GM23338 (cell line): ENCODE results near the gene BPTF. TPM values are rescaled to one million over a fixed set of nuclear protein-coding genes. Genes with fewer than 3 reads are reported as not detected.

Source experiments
- ATAC-seq: fragments of 200-7000 bp; cut with Tn5 transposase; 3 replicates; pipeline ENCODE4 v1.9.1; 2020
- DNase-seq: peaks from one replicate; pipeline ENCODE4 v3.0.0-alpha.2; 2015; ENCODE audit warnings: low spot score
- H2AFZ ChIP-seq: fragments of 200-600 bp; sonication (generic); 2 replicates; pipeline ENCODE4 v1.8.0; 2016; ENCODE audit warnings: antibody characterized with exemption, mild to moderate bottlenecking, moderate library complexity
- H3F3A ChIP-seq: fragments of 200-600 bp; sonication (generic); replicated peaks from 2 replicates; pipeline ENCODE4 v1.8.0; 2017; ENCODE audit warnings: antibody characterized with exemption, mixed run types, low read depth
- H3K27ac ChIP-seq: fragments of 200-600 bp; sonication (generic); 2 replicates; pipeline ENCODE4 v1.6.1; 2016; ENCODE audit warnings: low read depth
- H3K27me3 ChIP-seq: fragments of 200-600 bp; sonication (generic); 2 replicates; pipeline ENCODE4 v1.8.0; 2016; ENCODE audit warnings: mild to moderate bottlenecking, mixed run types, moderate library complexity; ENCODE audit not compliant: insufficient read depth
- H3K36me3 ChIP-seq: fragments of 200-600 bp; sonication (generic); 2 replicates; pipeline ENCODE4 v1.8.0; 2016; ENCODE audit warnings: mild to moderate bottlenecking; ENCODE audit not compliant: insufficient read depth
- H3K4me1 ChIP-seq: fragments of 200-600 bp; sonication (generic); 2 replicates; pipeline ENCODE4 v1.8.0; 2016; ENCODE audit warnings: mild to moderate bottlenecking, moderate library complexity; ENCODE audit not compliant: insufficient read depth
- H3K4me2 ChIP-seq: fragments of 200-600 bp; sonication (generic); 2 replicates; pipeline ENCODE4 v1.7.1; 2017; ENCODE audit warnings: mixed run types
- H3K4me3 ChIP-seq: fragments of 200-600 bp; sonication (generic); 2 replicates; pipeline ENCODE4 v1.6.1; 2016; ENCODE audit warnings: mixed run types
- H3K79me2 ChIP-seq: fragments of 200-600 bp; sonication (generic); replicated peaks from 2 replicates; pipeline ENCODE4 v1.8.0; 2017; ENCODE audit warnings: mild to moderate bottlenecking; ENCODE audit not compliant: insufficient read depth
- H3K9me2 ChIP-seq: fragments of 200-600 bp; sonication (generic); 2 replicates; pipeline ENCODE4 v1.8.0; 2017; ENCODE audit not compliant: insufficient read depth
- H4K20me1 ChIP-seq: fragments of 200-600 bp; sonication (generic); replicated peaks from 2 replicates; pipeline ENCODE4 v1.8.0; 2017; ENCODE audit warnings: mild to moderate bottlenecking; ENCODE audit not compliant: insufficient read depth
- H3K27ac Mint-ChIP-seq: 2 replicates; pipeline ENCODE4 v1.8.0; 2020; ENCODE audit warnings: inconsistent platforms, mild to moderate bottlenecking, moderate library complexity, mixed read lengths
- H3K27me3 Mint-ChIP-seq: 3 replicates; pipeline ENCODE4 v1.8.0; 2022; ENCODE audit warnings: low read depth, mild to moderate bottlenecking, moderate library complexity, mixed read lengths, inconsistent platforms; ENCODE audit not compliant: insufficient read depth, poor library complexity
- H3K36me3 Mint-ChIP-seq: 3 replicates; pipeline ENCODE4 v1.8.0; 2021; ENCODE audit warnings: low read depth, mild to moderate bottlenecking, inconsistent platforms, moderate library complexity, mixed read lengths
- H3K4me1 Mint-ChIP-seq: 3 replicates; pipeline ENCODE4 v1.8.0; 2020; ENCODE audit warnings: mild to moderate bottlenecking, inconsistent platforms, mixed read lengths
- H3K4me3 Mint-ChIP-seq: 3 replicates; pipeline ENCODE4 v1.8.0; 2021; ENCODE audit warnings: moderate library complexity, mild to moderate bottlenecking, inconsistent platforms, mixed read lengths
- H3K9me3 Mint-ChIP-seq: 3 replicates; pipeline ENCODE4 v1.8.0; 2020; ENCODE audit warnings: moderate library complexity, mild to moderate bottlenecking, inconsistent platforms, mixed read lengths
- CREB1 ChIP-seq: fragments of 250-450 bp; sonication (Bioruptor Pico); IDR thresholded peaks from 2 replicates; pipeline ENCODE4 v1.5.0; 2020; ENCODE audit warnings: low read depth, mild to moderate bottlenecking, moderate library complexity
- CTCF ChIP-seq, 2 experiments: fragments of 200-600 bp in 1 of 2; sonication (generic) in 1 of 2; conservative IDR thresholded peaks; 2 replicates each; pipeline versions ENCODE4 v1.5.1 to v1.6.1; 2016 to 2017; ENCODE audit warnings: antibody characterized with exemption in 2 of 2, low read depth in 2 of 2, mild to moderate bottlenecking in 2 of 2, moderate library complexity in 1 of 2
- ETS1 ChIP-seq: IDR thresholded peaks from 2 replicates; pipeline ENCODE4 v1.6.1; 2016; ENCODE audit warnings: antibody characterized with exemption
- EZH2phosphoT487 ChIP-seq: fragments of 200-600 bp; sonication (generic); IDR thresholded peaks from one replicate; pipeline ENCODE4 v1.8.1; 2018; ENCODE audit warnings: antibody characterized with exemption; ENCODE audit not compliant: unreplicated experiment
- JUNB ChIP-seq: IDR thresholded peaks from one replicate; pipeline ENCODE4 v1.6.1; 2016; ENCODE audit warnings: antibody characterized with exemption; ENCODE audit not compliant: unreplicated experiment
- NANOG ChIP-seq: IDR thresholded peaks from 2 replicates; pipeline ENCODE4 v1.6.1; 2016; ENCODE audit warnings: antibody characterized with exemption, borderline replicate concordance
- POLR2AphosphoS5 ChIP-seq: IDR thresholded peaks from 2 replicates; pipeline ENCODE4 v1.6.1; 2016; ENCODE audit warnings: antibody characterized with exemption, low read depth
- REST ChIP-seq: IDR thresholded peaks from one replicate; pipeline ENCODE4 v1.6.1; 2018; ENCODE audit warnings: antibody characterized with exemption; ENCODE audit not compliant: unreplicated experiment
- STAT1 ChIP-seq: IDR thresholded peaks from one replicate; pipeline ENCODE4 v1.6.1; 2016; ENCODE audit warnings: antibody characterized with exemption; ENCODE audit not compliant: unreplicated experiment
- ZNF114 ChIP-seq: fragments of 250-450 bp; sonication (Bioruptor Pico); IDR thresholded peaks from 2 replicates; pipeline ENCODE4 v1.5.0; 2020; ENCODE audit warnings: mild to moderate bottlenecking, moderate library complexity
- ZNF331 ChIP-seq: fragments of 250-450 bp; sonication (Bioruptor Pico); IDR thresholded peaks from 2 replicates; pipeline ENCODE4 v1.5.0; 2020; ENCODE audit warnings: low read depth, mild to moderate bottlenecking, moderate library complexity
- ZNF462 ChIP-seq: fragments of 250-450 bp; sonication (Bioruptor Pico); IDR thresholded peaks from 2 replicates; pipeline ENCODE4 v1.5.0; 2020; ENCODE audit warnings: mild to moderate bottlenecking, moderate library complexity
- polyA plus RNA-seq: library from polyadenylated mRNA; unstranded; fragments of >200 nt; fragmentation: Nextera tagmentation; extraction: Ambion mirVana; gene quantifications from 2 replicates; pipeline ENCODE4 v1.2.1, GENCODE V29; 2016
- total RNA-seq: library from RNA; depleted of rRNA; stranded (reverse); fragments of >200 nt; shearing (Covaris generic); gene quantifications from 2 replicates; pipeline ENCODE4 v1.2.3, GENCODE V29; 2014

BPTF gene
- total and polyA plus RNA-seq, 2 experiments from 2014 or later: 161 to 179 TPM

- H3K27me3 ChIP-seq: no peaks in the 10 kb centered on the region
- H3K4me1 Mint-ChIP-seq: peaks cover 6% of the 10 kb centered on the region
- no peak overlapping the region for H3K4me2 ChIP-seq
- H2AFZ ChIP-seq: no peak overlapping the region
- no peak overlapping the region for H3K27ac ChIP-seq
- H3K9me3 Mint-ChIP-seq: no peaks in the 10 kb centered on the region
- no peak overlapping the region for H3K27ac Mint-ChIP-seq
- no peaks in the 10 kb centered on the region for H3K9me2 ChIP-seq
- peaks cover 100% of the 10 kb centered on the region for H3K79me2 ChIP-seq
- DNase-seq (no peak), ATAC-seq (no peak)
- H3K4me1 ChIP-seq: peaks cover 3% of the 10 kb centered on the region; the same call in 1 of the 2 replicates
- H3F3A ChIP-seq: no peaks in the 10 kb centered on the region; the same call in 1 of the 2 replicates
- peaks cover 31% of the 10 kb centered on the region for H3K36me3 Mint-ChIP-seq
- peaks cover 75% of the 10 kb centered on the region for H4K20me1 ChIP-seq
- TF ChIP-seq CREB1 (CRISPR knock-in tag) (no peak), ETS1 (no peak), ZNF114 (no peak), JUNB (no peak), EZH2phosphoT487 (no peak), POLR2AphosphoS5 (no peak), ZNF331 (no peak), CTCF (conservative IDR thresholded peaks at IDR 0.05; ENCODE audit: low read depth in 2 of 2) (no peak), REST (no peak), ZNF462 (no peak), NANOG (no peak), STAT1 (no peak)
- peaks cover 23% of the 10 kb centered on the region; the same call in 1 of the 2 replicates for H3K36me3 ChIP-seq
- no peak overlapping the region for H3K4me3 Mint-ChIP-seq
- no peak overlapping the region for H3K4me3 ChIP-seq
- H3K27me3 Mint-ChIP-seq: no peaks in the 10 kb centered on the region
Observed at GRCh38 chr17:67855504-67856324, 30.4 kb downstream of the BPTF start.
